ENCODE data around the gene BICRA.

GRCh38 chr19:47595944-47596343, 13.0 kb upstream of the BICRA start:
- TF ChIP-seq POLR2AphosphoS5 (IDR thresholded peaks at IDR 0.05) = no peak
- no peak for TF ChIP-seq CTCF (IDR thresholded peaks at IDR 0.05)
- no peak for TF ChIP-seq POLR2A (IDR thresholded peaks at IDR 0.05)
